Measurements from ENCODE around the gene CDKAL1. TPM values are rescaled to one million over a fixed set of nuclear protein-coding genes. Genes with fewer than 3 reads are reported as not detected.

The CDKAL1 gene
- total and polyA plus RNA-seq, 2 of the 8 experiments (the other 6 are each of a cell fraction or from before 2014, with no cell fraction given): 8.4 to 24.6 TPM

- Histone ChIP-seq H3K4me1 (replicated peaks in 1 of 4; ENCODE audit: control insufficient read depth in 3 of 4, insufficient read depth in 4 of 4, low read length in 3 of 4) (peaks cover 0 to 6% (median 0%) of the 10 kb centered on the region in 4 experiments; a peak in 1 of 7 replicates), H3K23me2 (ENCODE audit: low read depth, low read length) (no peaks in the 10 kb centered on the region), H2BK20ac (ENCODE audit: low read length) (no peak overlapping the region), H3K9me3 (ENCODE audit: insufficient read depth in 2 of 2, low read depth in 1 of 2, low read length in 1 of 2) (peaks cover 0 to 5% of the 10 kb centered on the region in 2 experiments; a peak in 1 of 4 replicates), H3K4me3 (ENCODE audit: extremely low read depth in 1 of 4, insufficient read depth in 2 of 4, low read depth in 3 of 4, low read length in 4 of 4) (no peak overlapping the region), H4K20me1 (replicated peaks in 1 of 2; ENCODE audit: control insufficient read depth in 1 of 2, insufficient read depth in 2 of 2, low read length in 2 of 2) (no peaks in the 10 kb centered on the region), H3K4ac (replicated peaks; ENCODE audit: insufficient read length, low read depth, low read length) (no peak overlapping the region), H3K79me1 (ENCODE audit: low read depth, low read length) (no peaks in the 10 kb centered on the region), H2AK5ac (ENCODE audit: low read depth, low read length) (no peak overlapping the region), H3K23ac (ENCODE audit: insufficient read length) (no peak overlapping the region), H3K9ac (replicated peaks in 1 of 4; ENCODE audit: extremely low read depth in 1 of 4, low read depth in 3 of 4, low read length in 3 of 4) (no peak overlapping the region), H2BK12ac (ENCODE audit: low read depth, low read length) (no peak overlapping the region), H3K14ac (ENCODE audit: insufficient read length) (no peak overlapping the region), H2AFZ (ENCODE audit: low read length) (no peak overlapping the region), H3K27me3 (replicated peaks in 1 of 4; ENCODE audit: control insufficient read depth in 3 of 4, extremely low read depth in 1 of 4, insufficient read depth in 3 of 4, low read length in 3 of 4) (no peaks in the 10 kb centered on the region), H2BK15ac (ENCODE audit: low read length) (no peak overlapping the region), H3K4me2 (ENCODE audit: insufficient read depth in 1 of 2, low read depth in 2 of 2, low read length in 2 of 2) (no peak overlapping the region), H4K8ac (ENCODE audit: extremely low read depth, insufficient read depth, low read length) (no peak overlapping the region), H3K36me3 (ENCODE audit: control insufficient read depth in 2 of 4, insufficient read depth in 4 of 4, low read length in 3 of 4) (no peaks in the 10 kb centered on the region; a peak in 2 of 8 replicates), H4K5ac (ENCODE audit: insufficient read length, low read depth, low read length) (no peak overlapping the region), H3K56ac (replicated peaks; ENCODE audit: insufficient read length, low read depth, low read length) (no peak overlapping the region), H3K79me2 (ENCODE audit: control insufficient read depth in 1 of 2, insufficient read depth in 2 of 2, low read length in 2 of 2) (no peaks in the 10 kb centered on the region), H2BK120ac (replicated peaks; ENCODE audit: low read depth, low read length) (no peak overlapping the region), H3K27ac (ENCODE audit: low read depth, low read length) (no peak overlapping the region), H3K18ac (ENCODE audit: extremely low read depth, low read length) (no peak overlapping the region), H2BK5ac (ENCODE audit: low read depth, low read length) (no peak overlapping the region), H4K91ac (replicated peaks; ENCODE audit: insufficient read length, low read length) (no peak overlapping the region)
- no peak for DNase-seq (ENCODE audit: low read depth in 1 of 2, low spot score in 2 of 2)
- no peak for TF ChIP-seq TAF7 (optimal IDR thresholded peaks at IDR 0.05; ENCODE audit: borderline replicate concordance, low read depth, low read length)
- no peak for TF ChIP-seq ZNF274 (IDR thresholded peaks at IDR 0.05; ENCODE audit: borderline replicate concordance, extremely low read depth, low read length)
- TF ChIP-seq POLR2AphosphoS5 (IDR thresholded peaks at IDR 0.05; ENCODE audit: low read depth, low read length): no peak
- TF ChIP-seq EP300 (IDR thresholded peaks at IDR 0.05; ENCODE audit: borderline replicate concordance in 1 of 2, low read depth in 2 of 2, low read length in 2 of 2): no peak
- TF ChIP-seq EZH2 (IDR thresholded peaks at IDR 0.05; ENCODE audit: low read depth, low read length, severe bottlenecking): no peak
- TF ChIP-seq PHF8 (conservative IDR thresholded peaks at IDR 0.05; ENCODE audit: low read depth, low read length): no peak
- no peak for TF ChIP-seq RXRA (IDR thresholded peaks at IDR 0.05; ENCODE audit: insufficient read depth, low read depth, low read length)
- no peak for TF ChIP-seq SRF (IDR thresholded peaks at IDR 0.05; ENCODE audit: low read depth, low read length)
- TF ChIP-seq GABPA (IDR thresholded peaks at IDR 0.05; ENCODE audit: borderline replicate concordance, insufficient read depth, low read length): no peak
- no peak for TF ChIP-seq RNF2 (IDR thresholded peaks at IDR 0.05; ENCODE audit: borderline replicate concordance, low read depth, low read length, missing control alignments, poor library complexity, severe bottlenecking)
- no peak for TF ChIP-seq ASH2L (IDR thresholded peaks at IDR 0.05; ENCODE audit: low read length)
- TF ChIP-seq TAF1 (IDR thresholded peaks at IDR 0.05; ENCODE audit: low read depth, low read length): no peak
- no peak for TF ChIP-seq FOSL1 (IDR thresholded peaks at IDR 0.05; ENCODE audit: insufficient read depth, low read depth, low read length)
- TF ChIP-seq CEBPB (IDR thresholded peaks at IDR 0.05; ENCODE audit: low read depth, low read length): no peak
- TF ChIP-seq SP2 (IDR thresholded peaks at IDR 0.05; ENCODE audit: low read length): no peak
- POLR2A ChIA-PET (ENCODE audit: partially characterized antibody): no interaction called here
- CTCF ChIA-PET (ENCODE audit: partially characterized antibody): no interaction called here
- WGBS, 2 experiments (ENCODE audit: extremely low coverage in 1 of 2, insufficient coverage in 1 of 2, insufficient read length in 1 of 2, insufficient replicate concordance in 2 of 2, low coverage in 1 of 2, low lambda C conversion rate in 2 of 2, missing lambda C conversion rate in 1 of 2): 89% methylated on average over 1 of the region's 1 CpG; no CpG with 5 or more reads in 1 of the 2 experiments
- FAIRE-seq: no peak
These were observed 490.4 kb downstream of the CDKAL1 start for GRCh38 chr6:21024616-21025015.

All from H1 (cell line).